Aorta (tissue), 5 donors: ENCODE results near the gene MFN2. TPM values are rescaled to one million over a fixed set of nuclear protein-coding genes. Genes with fewer than 3 reads are reported as not detected.

Experiments
- ATAC-seq: fragments of 200-7000 bp; cut with Tn5 transposase; one replicate; pipeline ENCODE4 v1.9.1; 2022; ENCODE audit warnings: moderate library complexity; ENCODE audit not compliant: low FRiP score
- DNase-seq, 2 donors: peaks; one replicate each; pipeline ENCODE4 v3.0.0-alpha.2; 2020
- H3K27ac ChIP-seq, 2 donors: one replicate each; pipeline ENCODE4 v1.5.1; 2013; ENCODE audit warnings: low read length in 2 of 2, mild to moderate bottlenecking in 2 of 2, moderate library complexity in 2 of 2, control low read depth in 1 of 2, inconsistent platforms in 1 of 2, low read depth in 1 of 2
- H3K27me3 ChIP-seq, 2 donors: one replicate each; pipeline ENCODE4 v1.6.1; 2013; ENCODE audit warnings: control low read depth in 1 of 2, low read length in 1 of 2, mild to moderate bottlenecking in 1 of 2, moderate library complexity in 1 of 2; ENCODE audit not compliant: insufficient read depth in 2 of 2, control insufficient read depth in 1 of 2
- H3K36me3 ChIP-seq, 2 donors: one replicate each; pipeline ENCODE4 v1.6.1; 2013; ENCODE audit warnings: control low read depth in 1 of 2, low read length in 1 of 2, mild to moderate bottlenecking in 1 of 2; ENCODE audit not compliant: insufficient read depth in 2 of 2, control insufficient read depth in 1 of 2
- H3K4me1 ChIP-seq, 2 donors: one replicate each; pipeline ENCODE4 v1.6.1; 2013; ENCODE audit warnings: low read length in 2 of 2, control low read depth in 1 of 2, mild to moderate bottlenecking in 1 of 2, moderate library complexity in 1 of 2; ENCODE audit not compliant: insufficient read depth in 2 of 2, control insufficient read depth in 1 of 2
- H3K4me3 ChIP-seq, 2 donors: one replicate each; pipeline ENCODE4 v1.5.1; 2013; ENCODE audit warnings: low read length in 2 of 2, control low read depth in 1 of 2, mild to moderate bottlenecking in 1 of 2
- H3K9me3 ChIP-seq: one replicate; pipeline ENCODE4 v1.6.1; 2013; ENCODE audit warnings: mild to moderate bottlenecking, low read length; ENCODE audit not compliant: control insufficient read depth
- WGBS, 2 donors: extraction: QIAGEN DNeasy Blood & Tissue Kit; methylation state at CpG; one replicate each; pipeline ENCODE4 v1.1.7; 2013; 5-methylcytosine and 5-hydroxymethylcytosine counted together
- intact Hi-C, 2 donors: fragments of 100-400 bp; cut with DNase I; formaldehyde crosslinking; loops; one replicate each; pipeline versions ENCODE4 v1.14.2 to v1.15.0; 2022
- polyA plus RNA-seq, 2 donors: library from polyadenylated mRNA; stranded (reverse); fragments of 200-250 nt; gene quantifications; one replicate each; pipeline ENCODE4 v1.2.3, GENCODE V29; 2013
- total RNA-seq, 2 donors: library from RNA; stranded (reverse); fragmentation: NEBNext Ultra II Directional; extraction: Animal tissue kit (Norgen Biotek cat#: 25700); gene quantifications; one replicate each; pipeline ENCODE4 v1.2.1, GENCODE V29; 2021
- donor health status: healthy with polysubstance abuse.
- donor health status: Bipolar disorder and iron deficiency.
- donor health status: DM: no; HTN: no; CAD: no.
- donor health status: DM: no; HTN: no; CAD: no.
- donor health status: DM: yes; HTN: yes; CAD: no.

MFN2 gene
- total and polyA plus RNA-seq, 4 donors: 22.4 to 57.1 (median 45.2) TPM

- Histone ChIP-seq H3K4me3 (no peak overlapping the region), H3K4me1 (no peaks in the 10 kb centered on the region), H3K27ac (no peak overlapping the region), H3K9me3 (no peaks in the 10 kb centered on the region), H3K27me3 (no peaks in the 10 kb centered on the region), H3K36me3 (peaks cover 2 to 22% of the 10 kb centered on the region in 2 donors)
- ATAC-seq (no peak), DNase-seq (no peak)
- WGBS, 2 donors: 85 to 89% methylated on average over 5 of the region's 5 CpGs
- intact Hi-C loops: no loop called here
Measured at GRCh38 chr1:11998636-11999035, 18.4 kb downstream of the MFN2 start.

GRCh38 chr1:11999236-11999635, 19.0 kb downstream of the MFN2 start:
- Histone ChIP-seq H3K36me3 (peaks cover 7 to 23% of the 10 kb centered on the region in 2 donors), H3K4me3 (no peak overlapping the region), H3K4me1 (no peaks in the 10 kb centered on the region), H3K27me3 (no peaks in the 10 kb centered on the region), H3K27ac (no peak overlapping the region), H3K9me3 (no peaks in the 10 kb centered on the region)
- intact Hi-C loops: no loop called here
- WGBS, 2 donors: 82 to 95% methylated on average over 3 of the region's 3 CpGs
- DNase-seq (no peak), ATAC-seq (no peak)

GRCh38 chr1:12001249-12001917, 21.1 kb downstream of the MFN2 start:
- 75 to 77% methylated on average over 14 of the region's 14 CpGs for whole genome bisulfite sequencing, 2 donors
- no peak for DNase-seq
- no peak overlapping the region for H3K27ac ChIP-seq

GRCh38 chr1:12001996-12002493, 21.8 kb downstream of the MFN2 start:
- no peak for DNase-seq
- Histone ChIP-seq H3K27ac (no peak overlapping the region), H3K9me3 (no peaks in the 10 kb centered on the region), H3K4me3 (no peak overlapping the region), H3K27me3 (no peaks in the 10 kb centered on the region), H3K36me3 (peaks cover 9 to 28% of the 10 kb centered on the region in 2 donors), H3K4me1 (no peaks in the 10 kb centered on the region)
- no peak for ATAC-seq
- 84 to 87% methylated on average over 10 of the region's 10 CpGs for WGBS, 2 donors
- intact Hi-C loops: no loop called here

More at GRCh38 chr1:12001249-12001917, 21.1 kb downstream of the MFN2 start:
- Histone ChIP-seq H3K9me3 (no peaks in the 10 kb centered on the region), H3K36me3 (peaks cover 9 to 26% of the 10 kb centered on the region in 2 donors), H3K4me1 (no peaks in the 10 kb centered on the region), H3K27me3 (no peaks in the 10 kb centered on the region), H3K4me3 (no peak overlapping the region)
- ATAC-seq: no peak
- intact Hi-C loops: no loop called here

- 90 to 93% methylated on average over 12 of the region's 12 CpGs for WGBS, 2 donors
- intact Hi-C loops: no loop called here
- Histone ChIP-seq H3K4me1 (no peaks in the 10 kb centered on the region), H3K27me3 (no peaks in the 10 kb centered on the region), H3K4me3 (no peak overlapping the region), H3K9me3 (no peaks in the 10 kb centered on the region), H3K36me3 (peaks cover 9 to 27% of the 10 kb centered on the region in 2 donors), H3K27ac (no peak overlapping the region)
- no peak for DNase-seq
- no peak for ATAC-seq
Measured at GRCh38 chr1:12003762-12004161, 23.5 kb downstream of the MFN2 start.

GRCh38 chr1:12005488-12006166, 25.4 kb downstream of the MFN2 start:
- Histone ChIP-seq H3K9me3 (no peaks in the 10 kb centered on the region), H3K27me3 (no peaks in the 10 kb centered on the region), H3K4me3 (no peak overlapping the region), H3K4me1 (no peaks in the 10 kb centered on the region), H3K36me3 (peaks cover 6 to 28% of the 10 kb centered on the region in 2 donors), H3K27ac (no peak overlapping the region)
- ATAC-seq (no peak), DNase-seq (no peak)
- 86 to 88% methylated on average over 9 of the region's 9 CpGs for WGBS, 2 donors
- intact Hi-C loops: no loop called here

GRCh38 chr1:12006167-12006921, 26.1 kb downstream of the MFN2 start:
- DNase-seq: no peak
- Histone ChIP-seq H3K9me3 (no peaks in the 10 kb centered on the region), H3K4me3 (no peak overlapping the region), H3K36me3 (peaks cover 6 to 26% of the 10 kb centered on the region in 2 donors), H3K4me1 (no peaks in the 10 kb centered on the region), H3K27me3 (no peaks in the 10 kb centered on the region), H3K27ac (no peak overlapping the region)
- no peak for ATAC-seq
- WGBS, 2 donors: 83 to 84% methylated on average over 17 of the region's 17 CpGs
- intact Hi-C loops: no loop called here

- H3K9me3 ChIP-seq: no peaks in the 10 kb centered on the region
- H3K27ac ChIP-seq: no peak overlapping the region
- H3K36me3 ChIP-seq: peaks cover 6 to 23% of the 10 kb centered on the region in 2 donors
- ATAC-seq (no peak), DNase-seq (no peak)
- WGBS, 2 donors: 90 to 92% methylated on average over 6 of the region's 6 CpGs
- intact Hi-C loops: no loop called here
- H3K27me3 ChIP-seq: no peaks in the 10 kb centered on the region
- H3K4me1 ChIP-seq: no peaks in the 10 kb centered on the region
- H3K4me3 ChIP-seq: no peak overlapping the region
Measured at GRCh38 chr1:12007204-12007603, 27.0 kb downstream of the MFN2 start.
